Activated CD4-positive, CD25-positive, alpha-beta regulatory T cell (primary cell): Measurements from ENCODE around the gene S1PR3.

Source experiments
- DNase-seq, 4 experiments: peaks; one replicate each; lab custom pipeline; 2025; lab: John Stamatoyannopoulos, UW

The S1PR3 gene

GRCh38 chr9:89038382-89039103 is 47.3 kb downstream of the S1PR3 start:
- no peak for DNase-seq

- no peak for DNase-seq
Observed at GRCh38 chr9:89039104-89039465, 47.8 kb downstream of the S1PR3 start.

GRCh38 chr9:89039664-89040063 is 48.4 kb downstream of the S1PR3 start:
- DNase-seq, result no peak

- DNase-seq, result no peak
Observed at GRCh38 chr9:89042984-89043383, 51.7 kb downstream of the S1PR3 start.

- DNase-seq, result no peak
Observed at GRCh38 chr9:89044104-89044503, 52.8 kb downstream of the S1PR3 start.

GRCh38 chr9:89044881-89045280 is 53.6 kb downstream of the S1PR3 start:
- DNase-seq, result no peak

- no peak for DNase-seq
Observed at GRCh38 chr9:89046832-89047231, 55.6 kb downstream of the S1PR3 start.

GRCh38 chr9:89047667-89048066 is 56.4 kb downstream of the S1PR3 start:
- DNase-seq, result no peak

GRCh38 chr9:89048616-89049015 is 57.3 kb downstream of the S1PR3 start:
- DNase-seq, result no peak

GRCh38 chr9:89049646-89050045 is 58.4 kb downstream of the S1PR3 start:
- no peak for DNase-seq

- no peak for DNase-seq
Observed at GRCh38 chr9:89051421-89052025, 60.3 kb downstream of the S1PR3 start.

- DNase-seq, result no peak
Observed at GRCh38 chr9:89052470-89053097, 61.3 kb downstream of the S1PR3 start.

- no peak for DNase-seq
Observed at GRCh38 chr9:89053301-89053700, 62.0 kb downstream of the S1PR3 start.
